ENCODE data around the gene DOCK2. TPM values are rescaled to one million over a fixed set of nuclear protein-coding genes. Genes with fewer than 3 reads are reported as not detected.

DOCK2 gene
- total and polyA plus RNA-seq, 12 donors, result 3.3 to 59.5 (median 21.0) TPM

GRCh38 chr5:169785771-169786618 is 148.9 kb downstream of the DOCK2 start:
- 66 to 69% (median 67%) methylated on average over 5 of the region's 5 CpGs for WGBS, 4 donors
- intact Hi-C loops (cut with DNase I), result no loop called here
- no peak for DNase-seq

DNA sequence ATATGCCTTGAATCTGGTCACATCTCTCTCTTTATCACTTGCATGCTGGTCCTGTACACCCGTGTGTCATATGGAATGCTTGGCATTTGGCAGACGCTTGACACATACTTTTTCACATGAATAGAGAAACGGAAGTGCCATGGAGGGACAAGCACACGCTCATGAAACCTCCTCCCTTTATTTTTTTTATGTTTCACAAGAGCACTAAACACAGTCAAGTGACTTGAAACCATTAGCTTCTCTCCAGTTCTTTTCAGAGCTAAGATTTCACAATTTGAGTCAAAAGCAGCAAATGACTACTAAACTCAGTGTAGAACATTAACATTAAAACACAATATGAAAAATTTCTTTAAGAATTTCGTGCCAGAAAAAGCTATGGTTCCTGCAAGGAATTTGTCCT is 151.1 kb downstream of the DOCK2 start:
- DNase-seq, result no peak
- H3K4me1 ChIP-seq (replicated peaks in 1 of 2), result no peaks in the 10 kb centered on the region
- no peaks in the 10 kb centered on the region for H3K36me3 ChIP-seq (replicated peaks in 1 of 2)
- TF ChIP-seq CTCF (IDR thresholded peaks at IDR 0.05), result no peak
- no peak for TF ChIP-seq POLR2A (IDR thresholded peaks at IDR 0.05)
- WGBS, 4 donors, result 54 to 62% (median 57%) methylated on average over 5 of the region's 5 CpGs
- H3K27me3 ChIP-seq, result no peaks in the 10 kb centered on the region
- H3K4me3 ChIP-seq, result no peak overlapping the region
- intact Hi-C loops (cut with DNase I), result no loop called here
- no peaks in the 10 kb centered on the region for H3K9me3 ChIP-seq (replicated peaks in 1 of 3)
- H3K27ac ChIP-seq, result no peak overlapping the region

More at GRCh38 chr5:169785771-169786618, 148.9 kb downstream of the DOCK2 start:
- Histone ChIP-seq H3K27ac (no peak overlapping the region), H3K27me3 (no peaks in the 10 kb centered on the region), H3K4me3 (no peak overlapping the region), H3K4me1 (replicated peaks in 1 of 2) (no peaks in the 10 kb centered on the region), H3K9me3 (replicated peaks in 1 of 3) (no peaks in the 10 kb centered on the region), H3K36me3 (replicated peaks in 1 of 2) (no peaks in the 10 kb centered on the region)
- TF ChIP-seq POLR2A (IDR thresholded peaks at IDR 0.05), result no peak
- no peak for TF ChIP-seq CTCF (IDR thresholded peaks at IDR 0.05)

GRCh38 chr5:169789417-169789940 is 152.4 kb downstream of the DOCK2 start:
- H3K4me1 ChIP-seq (replicated peaks in 1 of 2), result no peaks in the 10 kb centered on the region
- no peaks in the 10 kb centered on the region for H3K9me3 ChIP-seq (replicated peaks in 1 of 3)
- no peak for DNase-seq
- no peak for TF ChIP-seq POLR2A (IDR thresholded peaks at IDR 0.05)
- no peak for TF ChIP-seq CTCF (IDR thresholded peaks at IDR 0.05)
- H3K27ac ChIP-seq, result no peak overlapping the region
- 89 to 94% (median 92%) methylated on average over 1 of the region's 1 CpG for WGBS, 4 donors
- no peaks in the 10 kb centered on the region for H3K27me3 ChIP-seq
- H3K4me3 ChIP-seq, result no peak overlapping the region
- no peaks in the 10 kb centered on the region for H3K36me3 ChIP-seq (replicated peaks in 1 of 2)
- intact Hi-C loops (cut with DNase I), result no loop called here

DNA sequence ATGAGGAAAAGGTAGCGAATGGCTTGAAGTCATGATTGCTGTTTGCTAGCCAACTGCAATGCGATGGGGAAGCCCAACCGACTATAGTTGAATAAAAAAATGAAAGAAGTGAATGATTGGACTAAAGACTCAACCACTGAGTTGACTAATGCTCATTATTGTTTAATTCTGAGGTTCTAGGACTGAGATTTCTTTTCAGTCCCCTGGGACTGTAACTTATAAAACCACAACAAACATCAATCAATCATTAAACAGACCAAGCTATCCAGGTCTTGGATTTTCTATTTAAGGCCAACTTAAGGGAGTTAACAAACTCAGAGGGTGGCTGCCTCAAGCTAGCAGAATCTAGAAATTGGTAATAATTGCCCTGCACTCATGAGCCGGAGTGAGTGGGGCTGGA is 154.2 kb downstream of the DOCK2 start:
- 94 to 97% (median 95%) methylated on average over 4 of the region's 4 CpGs for WGBS, 4 donors
- intact Hi-C loops (cut with DNase I), result no loop called here
- Histone ChIP-seq H3K27ac (no peak overlapping the region), H3K9me3 (replicated peaks in 1 of 3) (no peaks in the 10 kb centered on the region), H3K27me3 (no peaks in the 10 kb centered on the region), H3K4me3 (no peak overlapping the region), H3K4me1 (replicated peaks in 1 of 2) (no peaks in the 10 kb centered on the region), H3K36me3 (replicated peaks in 1 of 2) (no peaks in the 10 kb centered on the region)
- TF ChIP-seq CTCF (IDR thresholded peaks at IDR 0.05), result no peak
- TF ChIP-seq POLR2A (IDR thresholded peaks at IDR 0.05), result no peak
- no peak for DNase-seq

All from adrenal gland (tissue), 12 donors.